ENCODE data around the gene PRPF18. TPM values are rescaled to one million over a fixed set of nuclear protein-coding genes. Genes with fewer than 3 reads are reported as not detected.

PRPF18 gene
- total and polyA plus RNA-seq, 5 experiments from 2014 or later = 31.9 to 41.5 (median 38.1) TPM

- H3K36me3 Mint-ChIP-seq = peaks cover 0 to 14% (median 6%) of the 10 kb centered on the region in 3 donors
- H3K4me3 Mint-ChIP-seq = no peak overlapping the region
- no peak for ATAC-seq
- no peaks in the 10 kb centered on the region for H3K4me1 Mint-ChIP-seq
- H3K27ac Mint-ChIP-seq = no peak overlapping the region
- POLR2A ChIA-PET = no interaction called here
- no peaks in the 10 kb centered on the region for H3K9me3 Mint-ChIP-seq
- H3K27me3 Mint-ChIP-seq = peaks cover 0 to 4% (median 0%) of the 10 kb centered on the region in 5 donors
- no peak for DNase-seq
Measured at GRCh38 chr10:13665516-13666262, 78.9 kb downstream of the PRPF18 start.

GRCh38 chr10:13668126-13668525 is 81.4 kb downstream of the PRPF18 start:
- peaks cover 0 to 4% (median 0%) of the 10 kb centered on the region in 5 donors for H3K27me3 Mint-ChIP-seq
- no peak for ATAC-seq
- no peak overlapping the region for H3K27ac Mint-ChIP-seq
- no peaks in the 10 kb centered on the region for H3K9me3 Mint-ChIP-seq
- no peak for DNase-seq
- no peak overlapping the region for H3K4me3 Mint-ChIP-seq
- H3K36me3 Mint-ChIP-seq = peaks cover 0 to 14% (median 7%) of the 10 kb centered on the region in 3 donors
- H3K4me1 Mint-ChIP-seq = no peaks in the 10 kb centered on the region
- POLR2A ChIA-PET = no interaction called here

GRCh38 chr10:13669182-13669855 is 82.6 kb downstream of the PRPF18 start:
- Mint-ChIP-seq H3K4me3 (no peak overlapping the region), H3K27ac (no peak overlapping the region), H3K36me3 (peaks cover 0 to 14% (median 7%) of the 10 kb centered on the region in 3 donors), H3K4me1 (no peaks in the 10 kb centered on the region), H3K9me3 (no peaks in the 10 kb centered on the region), H3K27me3 (peaks cover 0 to 4% (median 0%) of the 10 kb centered on the region in 5 donors)
- no peak for ATAC-seq
- DNase-seq = no peak
- POLR2A ChIA-PET = no interaction called here

- Mint-ChIP-seq H3K4me3 (no peak overlapping the region), H3K36me3 (peaks cover 0 to 14% (median 7%) of the 10 kb centered on the region in 3 donors), H3K4me1 (no peaks in the 10 kb centered on the region), H3K9me3 (no peaks in the 10 kb centered on the region), H3K27me3 (peaks cover 0 to 4% (median 0%) of the 10 kb centered on the region in 5 donors), H3K27ac (no peak overlapping the region)
- DNase-seq (no peak), ATAC-seq (no peak)
- POLR2A ChIA-PET = no interaction called here
Measured at GRCh38 chr10:13669901-13670300, 83.1 kb downstream of the PRPF18 start.

GRCh38 chr10:13670311-13670710 is 83.5 kb downstream of the PRPF18 start:
- peaks cover 0 to 11% (median 7%) of the 10 kb centered on the region in 3 donors for H3K36me3 Mint-ChIP-seq
- peaks cover 0 to 4% (median 0%) of the 10 kb centered on the region in 5 donors for H3K27me3 Mint-ChIP-seq
- H3K27ac Mint-ChIP-seq = no peak overlapping the region
- H3K9me3 Mint-ChIP-seq = no peaks in the 10 kb centered on the region
- H3K4me1 Mint-ChIP-seq = no peaks in the 10 kb centered on the region
- ATAC-seq (no peak), DNase-seq (no peak)
- POLR2A ChIA-PET = no interaction called here
- no peak overlapping the region for H3K4me3 Mint-ChIP-seq

- Mint-ChIP-seq H3K9me3 (no peaks in the 10 kb centered on the region), H3K27ac (no peak overlapping the region)
- POLR2A ChIA-PET = no interaction called here
Measured at GRCh38 chr10:13671904-13672303, 85.1 kb downstream of the PRPF18 start.

GRCh38 chr10:13672548-13672947 is 85.8 kb downstream of the PRPF18 start:
- DNase-seq (no peak), ATAC-seq (no peak)
- Mint-ChIP-seq H3K9me3 (no peaks in the 10 kb centered on the region), H3K27me3 (peaks cover 0 to 11% (median 3%) of the 10 kb centered on the region in 5 donors), H3K36me3 (peaks cover 0 to 11% (median 3%) of the 10 kb centered on the region in 3 donors), H3K27ac (no peak overlapping the region), H3K4me3 (no peak overlapping the region), H3K4me1 (no peaks in the 10 kb centered on the region)
- POLR2A ChIA-PET = no interaction called here

More at GRCh38 chr10:13671904-13672303, 85.1 kb downstream of the PRPF18 start:
- ATAC-seq (no peak), DNase-seq (no peak)
- Mint-ChIP-seq H3K36me3 (peaks cover 0 to 11% (median 6%) of the 10 kb centered on the region in 3 donors), H3K4me3 (no peak overlapping the region), H3K4me1 (no peaks in the 10 kb centered on the region), H3K27me3 (peaks cover 0 to 5% (median 0%) of the 10 kb centered on the region in 5 donors)

GRCh38 chr10:13673156-13673555 is 86.4 kb downstream of the PRPF18 start:
- Mint-ChIP-seq H3K27me3 (peaks cover 0 to 13% (median 4%) of the 10 kb centered on the region in 5 donors), H3K27ac (no peak overlapping the region), H3K4me3 (no peak overlapping the region), H3K4me1 (no peaks in the 10 kb centered on the region), H3K36me3 (peaks cover 0 to 11% (median 2%) of the 10 kb centered on the region in 3 donors), H3K9me3 (no peaks in the 10 kb centered on the region)
- ATAC-seq (no peak), DNase-seq (no peak)
- POLR2A ChIA-PET = interaction anchor here (0.5 kb wide), 1 partner anchor 105 kb away, joined by 5 read pairs; no protein-coding TSS in a partner anchor

- no peak for DNase-seq
- Mint-ChIP-seq H3K9me3 (no peaks in the 10 kb centered on the region), H3K36me3 (peaks cover 0 to 7% (median 2%) of the 10 kb centered on the region in 3 donors), H3K27ac (no peak overlapping the region), H3K4me3 (no peak overlapping the region), H3K27me3 (peaks cover 4 to 15% (median 12%) of the 10 kb centered on the region in 5 donors), H3K4me1 (no peaks in the 10 kb centered on the region)
- POLR2A ChIA-PET = interaction anchor here (0.5 kb wide), 1 partner anchor 8 kb away, joined by 4 read pairs; no protein-coding TSS in a partner anchor
- no peak for ATAC-seq
Measured at GRCh38 chr10:13674645-13675588, 88.2 kb downstream of the PRPF18 start.

- Mint-ChIP-seq H3K4me1 (no peaks in the 10 kb centered on the region), H3K27me3 (peaks cover 10 to 33% (median 21%) of the 10 kb centered on the region in 5 donors), H3K9me3 (no peaks in the 10 kb centered on the region), H3K4me3 (no peak overlapping the region), H3K36me3 (no peaks in the 10 kb centered on the region), H3K27ac (no peak overlapping the region)
- POLR2A ChIA-PET = no interaction called here
- DNase-seq (no peak), ATAC-seq (no peak)
Measured at GRCh38 chr10:13678101-13678843, 91.5 kb downstream of the PRPF18 start.

All from naive thymus-derived CD8-positive, alpha-beta T cell (primary cell).